ENCODE results near the gene GTF3C1. TPM values are rescaled to one million over a fixed set of nuclear protein-coding genes. Genes with fewer than 3 reads are reported as not detected.

GTF3C1 gene
- total and polyA plus RNA-seq, 2 donors (not counting 1 experiment from before 2014, with no cell fraction given) = 31.2 to 49.6 TPM

DNA sequence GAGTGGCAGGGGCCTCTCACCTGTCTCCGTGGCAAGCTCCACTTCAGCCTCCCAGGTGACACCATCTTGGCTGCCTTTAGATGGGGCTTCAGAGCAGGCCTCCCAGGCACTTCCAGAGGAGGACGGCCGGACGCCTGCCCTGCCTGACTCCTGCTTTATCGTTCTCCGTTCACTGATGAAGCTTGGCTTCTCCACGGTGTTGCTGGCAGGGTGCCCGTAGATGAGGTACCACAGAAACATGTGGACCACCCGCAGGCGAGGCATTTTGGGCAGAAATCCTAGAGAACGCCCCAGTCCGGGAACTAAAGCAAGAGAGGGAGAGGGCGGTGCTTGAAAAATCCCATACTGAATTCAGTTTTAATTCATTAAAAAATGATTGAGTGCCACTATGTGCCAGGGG is 54.5 kb downstream of the GTF3C1 start:
- peaks cover 0 to 75% of the 10 kb centered on the region in 2 experiments for H3K36me3 ChIP-seq (replicated peaks in 1 of 2; ENCODE audit: control extremely low read depth in 1 of 2, control insufficient read depth in 1 of 2, extremely low read depth in 1 of 2, insufficient read depth in 2 of 2, low read length in 1 of 2)
- no peaks in the 10 kb centered on the region for H4K20me1 ChIP-seq (ENCODE audit: control insufficient read depth, insufficient read depth, low read length, poor library complexity, severe bottlenecking)
- H3K4me1 Mint-ChIP-seq = no peaks in the 10 kb centered on the region
- DNase-seq = no peak
- intact Hi-C loops (cut with micrococcal nuclease) = no loop called here
- TF ChIP-seq, protein P1, sequence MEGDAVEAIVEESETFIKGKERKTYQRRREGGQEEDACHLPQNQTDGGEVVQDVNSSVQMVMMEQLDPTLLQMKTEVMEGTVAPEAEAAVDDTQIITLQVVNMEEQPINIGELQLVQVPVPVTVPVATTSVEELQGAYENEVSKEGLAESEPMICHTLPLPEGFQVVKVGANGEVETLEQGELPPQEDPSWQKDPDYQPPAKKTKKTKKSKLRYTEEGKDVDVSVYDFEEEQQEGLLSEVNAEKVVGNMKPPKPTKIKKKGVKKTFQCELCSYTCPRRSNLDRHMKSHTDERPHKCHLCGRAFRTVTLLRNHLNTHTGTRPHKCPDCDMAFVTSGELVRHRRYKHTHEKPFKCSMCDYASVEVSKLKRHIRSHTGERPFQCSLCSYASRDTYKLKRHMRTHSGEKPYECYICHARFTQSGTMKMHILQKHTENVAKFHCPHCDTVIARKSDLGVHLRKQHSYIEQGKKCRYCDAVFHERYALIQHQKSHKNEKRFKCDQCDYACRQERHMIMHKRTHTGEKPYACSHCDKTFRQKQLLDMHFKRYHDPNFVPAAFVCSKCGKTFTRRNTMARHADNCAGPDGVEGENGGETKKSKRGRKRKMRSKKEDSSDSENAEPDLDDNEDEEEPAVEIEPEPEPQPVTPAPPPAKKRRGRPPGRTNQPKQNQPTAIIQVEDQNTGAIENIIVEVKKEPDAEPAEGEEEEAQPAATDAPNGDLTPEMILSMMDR (IDR thresholded peaks at IDR 0.05) = no peak
- TF ChIP-seq EZH2 (IDR thresholded peaks at IDR 0.05; ENCODE audit: borderline replicate concordance, insufficient read depth, low read depth, low read length, poor library complexity, severe bottlenecking) = no peak
- ATAC-seq (ENCODE audit: low read depth) = no peak
- no peaks in the 10 kb centered on the region for H3K79me2 ChIP-seq (ENCODE audit: control insufficient read depth, insufficient read depth, low read length)
- no peak overlapping the region for H3K27ac Mint-ChIP-seq
- no peak overlapping the region for H3K4me2 ChIP-seq (replicated peaks; ENCODE audit: low read depth, low read length, poor library complexity, severe bottlenecking)
- ChIA-PET POLR2A (no interaction called here), CTCF (no interaction called here)
- H2AFZ ChIP-seq (ENCODE audit: insufficient read depth, low read depth, low read length, poor library complexity, severe bottlenecking) = no peak overlapping the region
- no peak overlapping the region for H3K4me3 ChIP-seq (ENCODE audit: control extremely low read depth in 1 of 5, extremely low read depth in 1 of 5, insufficient read depth in 1 of 5, low read depth in 2 of 5, low read length in 4 of 5)
- H3K27ac ChIP-seq (ENCODE audit: low read length in 2 of 2) = no peak overlapping the region
- no peaks in the 10 kb centered on the region for H3K9me3 ChIP-seq (ENCODE audit: control extremely low read depth in 1 of 3, control insufficient read depth in 2 of 3, insufficient read depth in 1 of 3, low read length in 2 of 3)
- H3K4me3 Mint-ChIP-seq = no peak overlapping the region
- H3K9ac ChIP-seq (ENCODE audit: low read length) = no peak overlapping the region
- 100% methylated on average over 10 of the region's 13 CpGs for WGBS (ENCODE audit: insufficient coverage)
- H3K4me1 ChIP-seq (ENCODE audit: control insufficient read depth in 2 of 2, insufficient read depth in 2 of 2, low read length in 2 of 2) = no peaks in the 10 kb centered on the region
- H3K27me3 Mint-ChIP-seq = no peaks in the 10 kb centered on the region
- no peaks in the 10 kb centered on the region for H3K27me3 ChIP-seq (replicated peaks in 1 of 4; ENCODE audit: control extremely low read depth in 1 of 4, control insufficient read depth in 3 of 4, insufficient read depth in 4 of 4, low read length in 3 of 4)
- H3K9me3 Mint-ChIP-seq (ENCODE audit: insufficient read depth) = no peaks in the 10 kb centered on the region

DNA sequence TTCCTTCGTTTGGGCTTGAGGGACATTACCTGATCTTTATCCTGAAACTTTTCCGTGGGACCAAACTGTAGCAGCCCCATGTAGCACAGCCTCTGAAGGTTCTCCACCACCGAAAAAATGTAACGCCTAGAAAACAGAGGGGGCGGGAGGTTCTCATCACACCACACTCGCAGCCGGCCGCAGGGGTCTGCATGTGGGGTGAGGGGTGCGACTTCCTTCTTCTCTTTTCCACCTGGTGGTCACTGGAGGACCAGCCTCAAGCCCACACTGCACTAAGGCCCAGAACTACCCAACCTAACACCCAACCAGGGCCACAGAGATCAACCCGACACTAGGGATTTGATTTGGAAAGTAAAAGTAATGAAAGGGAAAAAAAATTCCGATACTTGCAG is 57.1 kb downstream of the GTF3C1 start:
- no peaks in the 10 kb centered on the region for H3K9me3 ChIP-seq (ENCODE audit: control extremely low read depth in 1 of 3, control insufficient read depth in 2 of 3, insufficient read depth in 1 of 3, low read length in 2 of 3)
- H3K9ac ChIP-seq (ENCODE audit: low read length) = no peak overlapping the region
- no peak overlapping the region for H3K4me3 Mint-ChIP-seq
- DNase-seq (no peak), ATAC-seq (ENCODE audit: low read depth) (no peak)
- no peak overlapping the region for H3K4me3 ChIP-seq (ENCODE audit: control extremely low read depth in 1 of 5, extremely low read depth in 1 of 5, insufficient read depth in 1 of 5, low read depth in 2 of 5, low read length in 4 of 5)
- H4K20me1 ChIP-seq (ENCODE audit: control insufficient read depth, insufficient read depth, low read length, poor library complexity, severe bottlenecking) = no peaks in the 10 kb centered on the region
- no peak overlapping the region for H3K27ac ChIP-seq (ENCODE audit: low read length in 2 of 2)
- no peaks in the 10 kb centered on the region for H3K27me3 Mint-ChIP-seq
- H3K9me3 Mint-ChIP-seq (ENCODE audit: insufficient read depth) = no peaks in the 10 kb centered on the region
- H3K27ac Mint-ChIP-seq = no peak overlapping the region
- no peaks in the 10 kb centered on the region for H3K27me3 ChIP-seq (replicated peaks in 1 of 4; ENCODE audit: control extremely low read depth in 1 of 4, control insufficient read depth in 3 of 4, insufficient read depth in 4 of 4, low read length in 3 of 4)
- H3K4me2 ChIP-seq (replicated peaks; ENCODE audit: low read depth, low read length, poor library complexity, severe bottlenecking) = no peak overlapping the region
- no peaks in the 10 kb centered on the region for H3K4me1 ChIP-seq (ENCODE audit: control insufficient read depth in 2 of 2, insufficient read depth in 2 of 2, low read length in 2 of 2)
- POLR2A ChIA-PET = no interaction called here
- H3K4me1 Mint-ChIP-seq = no peaks in the 10 kb centered on the region
- no peak overlapping the region for H2AFZ ChIP-seq (ENCODE audit: insufficient read depth, low read depth, low read length, poor library complexity, severe bottlenecking)
- H3K79me2 ChIP-seq (ENCODE audit: control insufficient read depth, insufficient read depth, low read length) = no peaks in the 10 kb centered on the region
- 100% methylated on average over 2 of the region's 11 CpGs for WGBS (ENCODE audit: insufficient coverage)
- intact Hi-C loops (cut with micrococcal nuclease) = no loop called here
- CTCF ChIA-PET = no interaction called here
- TF ChIP-seq EZH2 (IDR thresholded peaks at IDR 0.05; ENCODE audit: borderline replicate concordance, insufficient read depth, low read depth, low read length, poor library complexity, severe bottlenecking) = no peak
- TF ChIP-seq, protein P1 (IDR thresholded peaks at IDR 0.05) = no peak
- H3K36me3 ChIP-seq (replicated peaks in 1 of 2; ENCODE audit: control extremely low read depth in 1 of 2, control insufficient read depth in 1 of 2, extremely low read depth in 1 of 2, insufficient read depth in 2 of 2, low read length in 1 of 2) = peaks cover 0 to 71% of the 10 kb centered on the region in 2 experiments
